NCI-H2227 (cell line): Measurements from ENCODE around the gene SNX33.
"Not testable (repeated sequence)": the region's sequence is repeated elsewhere in the genome, so short reads cannot be mapped to it uniquely, and the experiment has no call there.

ENCODE experiments used
- DNase-seq: peaks from one replicate; lab custom pipeline; 2025; ENCODE audit not compliant: unreplicated experiment; lab: John Stamatoyannopoulos, UW

SNX33 gene

GRCh38 chr15:75659928-75660645 is 12.4 kb downstream of the SNX33 start:
- no peak for DNase-seq

- no peak for DNase-seq
Observed at GRCh38 chr15:75661100-75661755, 13.5 kb downstream of the SNX33 start.

GRCh38 chr15:75661756-75662140 is 14.0 kb downstream of the SNX33 start:
- no peak for DNase-seq

- no peak for DNase-seq
Observed at GRCh38 chr15:75662823-75663519, 15.3 kb downstream of the SNX33 start.

- no peak for DNase-seq
Observed at GRCh38 chr15:75663931-75664421, 16.3 kb downstream of the SNX33 start.

- no peak for DNase-seq
Observed at GRCh38 chr15:75666823-75667501, 19.2 kb downstream of the SNX33 start.

- no peak for DNase-seq
Observed at GRCh38 chr15:75669191-75669878, 21.6 kb downstream of the SNX33 start.

GRCh38 chr15:75669879-75670212 is 22.1 kb downstream of the SNX33 start:
- no peak for DNase-seq

GRCh38 chr15:75671730-75672602 is 24.3 kb downstream of the SNX33 start:
- DNase-seq = no peak

- DNase-seq = no peak
Observed at GRCh38 chr15:75672646-75673425, 25.1 kb downstream of the SNX33 start.

GRCh38 chr15:75673426-75674235 is 25.9 kb downstream of the SNX33 start:
- no peak for DNase-seq

GRCh38 chr15:75674366-75674765 is 26.7 kb downstream of the SNX33 start:
- DNase-seq = no peak

GRCh38 chr15:75675579-75676404 is 28.1 kb downstream of the SNX33 start:
- no peak for DNase-seq

GRCh38 chr15:75676688-75677464 is 29.2 kb downstream of the SNX33 start:
- no peak for DNase-seq

- DNase-seq = no peak
Observed at GRCh38 chr15:75677465-75678323, 30.0 kb downstream of the SNX33 start.

GRCh38 chr15:75678324-75678690 is 30.6 kb downstream of the SNX33 start:
- not testable (repeated sequence) for DNase-seq
